Right forelimb (tissue), 1 donor: Measurements from ENCODE around the gene NAV2.
"Not testable (repeated sequence)": the region's sequence is repeated elsewhere in the genome, so short reads cannot be mapped to it uniquely, and the experiment has no call there.

ENCODE experiments used
- DNase-seq: peaks from one replicate; pipeline ENCODE4 v3.0.0-alpha.2; 2018

The NAV2 gene

DNA sequence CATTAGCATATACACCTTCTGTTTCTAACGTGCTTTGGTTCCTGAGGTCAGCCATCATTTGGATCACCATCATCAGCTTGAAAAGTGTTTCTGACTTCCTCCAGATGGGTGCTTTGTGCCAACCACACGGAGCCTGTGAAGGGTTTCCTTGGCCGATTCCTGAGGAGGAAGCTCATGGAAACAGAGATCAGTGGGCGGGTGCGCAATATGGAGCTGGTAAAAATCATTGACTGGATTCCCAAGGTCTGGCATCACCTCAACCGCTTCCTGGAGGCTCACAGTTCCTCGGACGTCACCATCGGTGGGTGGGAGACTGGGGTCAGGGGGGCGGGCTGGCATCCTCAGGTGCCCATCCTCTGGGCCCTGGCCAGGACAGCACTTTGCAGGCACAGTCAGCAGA, 392.8 kb downstream of the NAV2 start:
- no peak for DNase-seq

DNA sequence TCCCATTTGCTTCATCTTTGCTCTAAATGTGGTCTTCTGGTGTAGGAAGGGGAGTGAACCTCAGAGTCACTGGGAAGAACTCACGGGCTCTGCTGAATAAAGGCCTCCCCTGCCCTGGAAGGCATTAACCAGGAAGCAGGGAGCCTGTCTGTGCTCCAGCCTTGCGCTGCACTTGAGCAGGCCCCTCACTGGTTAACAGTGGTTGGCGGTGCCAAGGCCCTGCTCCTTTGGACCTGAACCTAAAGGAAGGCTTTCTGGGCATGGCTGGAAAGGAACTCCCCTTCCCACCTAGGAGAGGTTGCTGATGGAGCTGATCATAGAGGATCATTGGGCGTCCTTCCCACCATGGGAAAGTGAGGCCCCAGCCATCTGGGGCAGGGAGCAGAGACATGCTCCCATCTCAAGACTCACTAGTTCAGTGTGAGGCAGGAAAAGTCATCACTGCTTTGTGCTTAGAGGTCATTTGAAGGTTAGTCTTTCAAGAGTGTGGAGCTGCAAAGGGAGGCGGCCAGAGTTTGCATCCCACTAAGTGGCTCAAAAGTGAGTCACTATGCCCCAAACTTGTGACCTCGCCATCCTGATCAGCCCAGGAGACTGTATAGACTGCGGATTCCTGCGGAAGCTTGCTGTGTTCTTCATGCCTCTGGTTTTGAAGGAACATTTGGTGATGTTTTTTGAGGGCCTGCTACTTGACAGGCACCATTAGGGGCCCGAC, 397.3 kb downstream of the NAV2 start:
- DNase-seq, result no peak

DNA sequence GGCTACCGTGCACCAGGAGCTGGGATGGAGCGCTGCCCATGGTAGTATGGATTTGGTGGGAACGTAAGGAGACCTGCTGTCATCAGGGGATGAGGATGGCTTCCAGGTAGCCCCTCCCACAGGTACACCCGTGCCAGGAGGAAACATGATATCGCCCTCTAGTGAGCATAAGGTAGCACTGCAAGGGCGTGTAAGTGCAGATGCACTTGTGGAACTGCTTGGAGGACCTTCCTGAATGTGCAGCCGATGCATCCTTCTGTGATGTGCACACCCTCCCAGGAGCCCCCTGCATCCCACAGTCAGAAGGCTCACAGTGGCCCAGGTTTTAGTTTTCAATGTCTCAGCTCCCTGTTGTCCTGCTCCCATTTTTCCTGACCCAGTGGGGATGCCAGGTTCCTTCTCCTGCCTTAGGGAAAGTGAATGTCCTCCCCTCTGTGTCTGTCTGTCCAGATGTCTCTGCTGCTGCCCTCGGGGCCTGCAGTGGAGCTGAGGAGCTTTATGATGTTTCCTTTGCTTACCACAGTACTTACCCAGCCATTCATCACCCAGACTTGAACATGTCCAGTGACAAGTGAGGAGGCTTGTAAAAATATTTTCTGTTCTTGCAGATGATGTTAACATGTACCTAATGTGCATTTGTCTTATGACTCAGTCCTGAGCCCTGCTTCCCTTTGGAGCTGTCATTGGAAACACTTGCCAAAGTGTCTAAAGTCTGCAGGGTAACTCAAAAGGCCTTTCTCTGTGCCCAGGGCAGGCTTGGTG, 398.5 kb downstream of the NAV2 start:
- DNase-seq, result no peak

DNA sequence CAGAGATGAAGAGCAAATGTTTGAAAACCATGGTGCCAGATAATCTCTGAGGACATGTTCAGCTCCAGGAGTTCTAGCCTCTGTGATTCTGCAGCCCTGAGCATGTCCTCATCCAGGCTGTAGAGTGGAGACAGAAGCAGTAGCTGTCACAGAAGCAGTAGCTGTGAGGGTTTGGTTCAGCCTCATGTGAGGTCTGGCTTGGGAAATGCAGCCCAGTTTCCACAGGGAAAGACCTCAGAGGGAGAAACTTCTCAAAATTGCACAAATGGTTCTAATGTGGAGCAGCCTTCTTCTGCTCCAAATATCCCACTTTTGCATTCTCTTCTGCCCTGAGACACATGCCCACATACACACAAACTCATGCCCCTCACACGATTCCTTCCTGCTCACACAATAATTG, 399.2 kb downstream of the NAV2 start:
- no peak for DNase-seq

DNA sequence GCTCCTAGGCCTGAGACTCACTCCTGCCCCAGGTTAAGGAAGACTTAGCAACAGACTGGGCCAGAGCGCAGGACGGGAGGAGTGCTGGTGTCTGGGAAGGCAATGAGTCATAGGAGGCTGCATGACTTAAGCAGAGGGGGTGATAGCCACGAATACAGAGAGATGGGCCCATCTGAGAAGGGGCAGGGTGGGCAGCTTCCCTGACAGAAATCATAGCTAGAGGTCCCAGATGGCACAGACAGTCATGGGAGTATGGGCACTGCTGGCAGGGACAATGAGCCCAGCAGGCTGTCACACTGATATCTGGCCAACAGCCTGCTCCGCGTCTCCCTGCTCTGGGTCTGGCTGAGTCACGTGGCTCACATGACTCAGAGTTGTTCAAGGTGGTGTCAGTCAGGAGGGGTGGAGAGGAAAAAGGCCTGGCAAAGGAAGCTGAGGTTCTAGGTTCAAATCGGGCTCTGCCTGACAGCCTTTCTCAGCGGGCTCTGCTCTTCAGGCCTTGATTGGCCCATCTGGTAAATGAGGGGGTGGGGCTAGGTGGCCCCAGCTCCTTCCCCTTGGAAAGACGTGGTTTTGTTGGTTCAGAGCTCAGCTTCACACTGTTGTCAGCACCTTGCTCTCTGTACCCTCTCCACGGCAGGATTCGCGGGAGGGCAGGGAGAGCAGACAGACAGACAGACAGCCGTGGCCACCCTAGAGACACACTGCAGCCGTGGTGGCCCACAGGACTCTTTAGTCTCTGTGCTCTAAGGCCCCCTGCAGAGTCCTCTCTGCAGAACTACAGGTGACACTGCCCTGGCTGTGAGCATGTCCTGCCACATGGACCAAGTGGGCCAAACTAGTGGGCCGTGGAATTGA, 399.9 kb downstream of the NAV2 start:
- DNase-seq, result no peak

DNA sequence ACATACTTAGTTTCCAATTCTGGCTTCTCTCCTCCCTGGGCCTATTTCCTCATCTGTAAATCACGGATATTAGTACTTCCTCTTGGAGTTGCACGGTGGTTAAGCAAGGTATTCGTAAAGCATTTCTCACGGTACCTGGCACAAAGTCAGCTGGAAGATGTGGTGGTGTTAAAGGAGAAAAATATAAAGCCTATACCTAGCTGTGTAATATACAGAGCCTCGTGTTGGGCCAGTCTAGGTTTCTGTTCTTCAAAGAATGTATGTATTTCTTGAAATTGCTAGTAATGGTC, 400.5 kb downstream of the NAV2 start:
- no peak for DNase-seq

DNA sequence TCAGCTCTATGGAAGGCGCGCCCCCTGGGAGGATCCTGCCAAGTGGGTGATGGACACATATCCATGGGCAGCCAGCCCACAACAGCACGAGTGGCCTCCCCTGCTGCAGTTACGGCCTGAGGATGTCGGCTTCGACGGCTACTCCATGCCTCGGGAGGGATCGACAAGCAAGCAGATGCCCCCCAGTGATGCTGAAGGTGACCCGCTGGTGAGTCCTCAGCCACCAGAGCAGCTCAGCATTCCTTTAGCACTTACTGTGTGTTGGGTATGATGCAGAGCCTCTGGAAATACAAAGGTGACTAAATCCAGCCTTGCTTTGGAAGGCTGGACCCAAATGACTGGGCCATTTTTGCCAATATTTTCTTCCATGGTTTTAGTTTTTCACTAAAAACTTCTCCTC, 402.0 kb downstream of the NAV2 start:
- DNase-seq, result no peak

DNA sequence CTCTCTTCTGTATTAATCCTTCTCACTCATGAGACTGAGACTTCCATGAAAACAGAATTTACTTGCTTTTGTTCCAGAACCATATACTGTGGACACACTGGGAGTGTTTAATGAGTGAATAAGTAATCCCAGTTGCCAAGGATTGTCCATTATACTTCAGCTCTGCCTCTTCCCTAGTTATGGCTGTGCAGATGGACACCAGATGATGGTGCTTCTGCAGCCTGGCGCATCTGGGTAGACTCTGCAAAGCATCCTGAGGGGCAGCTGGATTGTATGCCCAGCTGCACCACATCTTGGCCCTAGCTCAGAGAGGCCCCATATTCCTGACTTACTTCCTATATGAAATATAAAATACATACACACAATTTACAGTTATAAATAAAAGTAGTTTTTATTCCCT, 404.2 kb downstream of the NAV2 start:
- DNase-seq, result no peak

DNA sequence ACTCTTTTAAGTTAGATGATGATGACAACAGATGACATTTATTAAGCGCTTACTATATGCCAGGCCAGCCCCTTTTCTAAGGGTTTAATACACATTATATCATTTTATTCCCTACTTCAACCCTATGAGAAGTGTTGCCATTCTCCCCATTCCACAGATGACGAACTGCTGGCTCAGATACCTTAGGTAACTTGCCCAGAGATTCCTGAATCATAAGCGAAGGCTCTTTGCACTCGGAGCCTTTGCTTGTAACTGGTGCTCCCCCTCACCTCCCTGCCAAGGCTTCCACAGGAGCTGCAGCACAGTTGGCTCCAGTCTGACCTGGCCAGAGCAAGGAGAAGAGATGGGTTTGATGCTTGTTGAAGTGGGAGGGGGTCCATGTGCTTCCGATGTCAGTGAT, 404.7 kb downstream of the NAV2 start:
- DNase-seq, result no peak

DNA sequence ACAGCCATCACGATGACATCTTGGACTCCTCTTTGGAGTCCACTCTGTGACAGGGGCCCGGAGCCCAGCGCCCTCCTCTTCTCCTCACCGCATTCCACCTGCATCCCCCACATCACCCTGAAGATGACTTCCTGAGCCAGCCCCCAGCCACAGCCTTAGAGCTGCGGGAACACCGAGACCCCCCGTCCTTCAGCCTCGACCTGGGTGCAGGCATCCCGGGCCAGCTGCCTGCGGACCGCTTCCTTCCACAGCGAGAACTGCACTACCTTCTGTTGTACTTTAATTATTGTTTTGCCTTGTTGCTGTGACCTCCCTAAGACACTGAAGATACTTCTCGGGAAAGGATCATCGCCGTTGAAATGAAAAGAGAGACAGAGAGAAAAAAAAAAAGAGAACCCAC, 405.6 kb downstream of the NAV2 start:
- no peak for DNase-seq

DNA sequence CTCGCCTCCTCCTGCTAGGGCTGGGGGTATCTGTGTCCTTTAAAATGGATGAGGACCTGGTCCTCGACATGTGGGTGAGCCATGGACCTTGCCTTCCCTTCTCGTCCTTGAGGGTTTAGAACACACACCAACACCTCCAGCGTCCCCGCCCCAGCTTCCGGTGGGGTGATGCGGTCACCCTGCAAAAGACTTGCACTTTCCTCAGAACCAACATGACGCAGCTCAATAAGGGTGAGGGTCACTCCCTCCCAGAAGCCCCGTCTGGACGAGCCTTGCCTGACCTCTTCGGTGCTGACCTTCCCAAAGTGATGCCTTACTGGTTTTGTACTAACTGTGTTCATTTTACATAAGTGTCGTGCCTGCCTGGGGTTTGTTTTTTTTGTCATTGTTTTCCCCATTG, 406.7 kb downstream of the NAV2 start:
- no peak for DNase-seq

DNA sequence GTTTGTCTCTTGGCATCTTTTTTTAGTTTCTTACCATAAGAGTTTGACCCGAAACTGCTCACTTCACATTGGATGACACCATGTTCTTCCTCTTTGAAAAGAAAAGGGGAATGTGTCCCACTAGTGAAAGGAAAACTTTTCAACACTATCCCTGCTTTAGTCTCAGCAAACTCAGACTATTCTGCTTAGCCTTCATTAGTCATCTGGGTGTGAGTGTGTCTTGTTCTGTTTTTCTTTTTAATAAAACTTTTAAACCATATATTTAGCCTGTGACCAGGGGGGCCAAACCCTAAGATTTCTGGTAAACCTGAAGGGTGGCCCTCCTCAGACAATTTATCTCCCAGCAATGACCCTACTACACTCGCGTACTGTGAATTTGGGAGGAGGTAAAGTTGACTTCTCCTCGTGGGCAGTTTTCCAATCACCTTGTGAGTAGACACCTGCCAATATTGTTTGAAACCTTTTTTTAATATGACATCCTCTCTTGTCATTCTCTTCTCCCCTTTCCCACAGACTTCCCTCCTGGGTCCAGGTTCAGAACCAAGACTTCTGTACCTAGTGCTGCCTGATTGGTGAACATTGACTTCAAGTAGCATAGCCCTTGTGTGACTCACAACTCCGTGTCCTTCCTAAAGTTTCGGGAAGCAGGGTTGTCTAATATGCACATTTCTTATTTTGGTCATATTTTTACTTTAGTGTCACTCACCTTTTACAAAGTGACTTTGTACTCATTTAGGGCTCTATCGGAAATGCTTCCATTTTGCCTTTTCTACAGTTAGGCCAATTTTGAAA, 407.7 kb downstream of the NAV2 start:
- no peak for DNase-seq

DNA sequence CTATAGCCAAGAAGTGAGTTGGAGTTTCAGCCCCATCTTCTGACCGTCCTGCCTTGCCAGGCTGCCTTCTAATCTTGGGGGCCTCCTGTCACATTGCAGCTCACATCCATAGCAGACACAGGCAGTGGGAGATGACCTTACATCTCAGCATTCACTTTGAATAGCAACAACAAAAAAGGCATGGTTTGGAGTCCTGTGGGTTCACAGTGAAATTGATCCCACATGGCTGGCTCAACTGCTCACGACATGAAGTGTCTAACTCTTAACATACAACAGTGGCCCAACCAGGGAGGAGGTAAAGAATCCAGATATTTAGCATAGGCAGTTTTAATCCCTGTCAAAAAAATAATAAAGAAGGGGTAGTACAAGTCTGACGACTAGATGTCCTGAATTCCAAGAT, 409.5 kb downstream of the NAV2 start:
- DNase-seq, result no peak

DNA sequence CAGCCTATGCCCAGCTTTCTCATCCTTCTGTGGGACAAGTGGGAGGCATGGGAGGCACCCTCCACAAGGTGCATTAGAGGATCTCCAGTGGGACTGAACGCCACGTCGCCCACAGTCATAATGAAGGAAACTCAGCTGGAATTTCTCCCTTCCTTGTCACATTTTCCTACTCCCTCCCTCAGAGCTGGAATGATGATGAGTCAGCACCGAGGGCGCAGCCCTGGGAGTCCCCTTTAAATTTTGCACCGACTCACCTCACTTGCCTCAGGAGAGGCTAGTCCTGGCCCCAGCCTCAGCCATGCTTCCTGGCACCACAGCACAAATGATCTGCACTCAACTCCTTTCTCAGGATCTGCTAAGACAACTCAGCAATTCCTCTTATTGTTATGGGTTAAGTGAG, 413.3 kb downstream of the NAV2 start:
- DNase-seq, result no peak

DNA sequence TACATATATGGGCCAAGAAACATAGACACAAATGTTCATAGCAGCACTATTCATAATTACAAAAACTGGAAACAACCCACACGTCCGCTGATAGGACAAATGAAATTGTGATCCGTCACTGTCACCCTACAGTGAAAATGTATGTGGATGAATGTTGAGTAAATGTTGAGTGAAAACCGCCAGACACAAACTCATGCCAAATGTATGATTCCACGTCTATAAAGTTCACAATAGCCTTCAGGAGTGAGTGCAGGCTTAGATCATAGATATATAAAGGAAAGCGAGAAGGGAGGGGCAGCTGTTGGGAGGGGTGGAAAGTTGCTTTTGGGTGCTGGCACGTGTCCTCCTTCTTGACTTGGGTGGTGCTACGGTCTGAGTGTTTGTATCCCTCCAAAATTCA, 414.1 kb downstream of the NAV2 start:
- no peak for DNase-seq

DNA sequence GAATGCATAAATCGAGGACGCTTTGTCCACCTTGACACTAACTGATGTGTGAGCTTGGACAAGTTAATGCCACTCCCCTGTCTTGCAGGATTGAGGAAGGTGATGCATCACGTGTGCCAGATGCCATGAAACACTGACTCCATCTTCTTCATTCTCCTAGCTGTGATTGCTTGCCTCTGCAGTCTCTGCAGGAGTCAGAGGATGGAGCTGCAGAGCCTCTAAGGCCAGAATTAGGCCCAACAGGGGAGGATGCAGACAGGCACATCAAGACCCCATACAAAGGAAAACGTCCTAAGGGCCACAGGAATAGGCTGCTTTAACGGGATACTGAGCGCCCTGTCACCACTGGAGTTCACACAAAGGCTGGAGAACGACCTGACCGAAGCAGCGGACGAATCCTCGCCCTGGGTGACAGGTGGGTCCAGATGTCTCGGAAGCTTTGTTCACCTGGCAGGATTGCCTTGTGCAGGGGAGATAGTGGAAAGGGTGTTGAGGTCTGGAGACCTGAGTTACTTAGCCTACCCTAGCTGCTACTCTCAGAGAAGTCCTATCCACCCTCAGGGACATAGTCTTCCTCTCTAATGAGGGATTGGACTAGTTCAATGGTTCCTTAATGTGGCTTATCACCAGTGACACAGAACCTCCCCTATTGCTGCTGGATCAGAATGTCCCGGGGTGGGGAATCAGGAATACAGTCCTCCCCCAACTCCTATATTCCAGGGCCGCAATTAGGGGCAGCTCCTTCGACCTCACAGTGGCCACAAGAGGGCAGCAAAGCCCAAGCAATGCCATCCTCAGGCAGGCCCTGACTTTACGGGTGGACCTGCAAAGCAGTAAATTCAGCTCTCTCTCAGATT, 415.3 kb downstream of the NAV2 start:
- peak; percentile 82 for DNase-seq

DNA sequence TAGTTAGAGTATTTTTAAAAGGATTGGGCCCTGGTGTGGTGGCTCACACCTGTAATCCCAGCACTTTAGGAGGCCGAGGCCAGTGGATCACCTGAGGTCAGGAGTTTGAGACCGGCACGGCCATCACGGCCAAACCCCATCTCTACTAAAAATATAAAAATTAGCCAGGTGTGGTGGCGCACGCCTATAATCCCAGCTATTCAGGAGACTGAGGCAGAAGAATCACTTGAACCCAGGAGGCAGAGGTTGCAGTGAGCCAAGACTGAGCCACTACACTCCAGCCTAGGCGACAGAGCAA, 415.8 kb downstream of the NAV2 start:
- not testable (repeated sequence) for DNase-seq

DNA sequence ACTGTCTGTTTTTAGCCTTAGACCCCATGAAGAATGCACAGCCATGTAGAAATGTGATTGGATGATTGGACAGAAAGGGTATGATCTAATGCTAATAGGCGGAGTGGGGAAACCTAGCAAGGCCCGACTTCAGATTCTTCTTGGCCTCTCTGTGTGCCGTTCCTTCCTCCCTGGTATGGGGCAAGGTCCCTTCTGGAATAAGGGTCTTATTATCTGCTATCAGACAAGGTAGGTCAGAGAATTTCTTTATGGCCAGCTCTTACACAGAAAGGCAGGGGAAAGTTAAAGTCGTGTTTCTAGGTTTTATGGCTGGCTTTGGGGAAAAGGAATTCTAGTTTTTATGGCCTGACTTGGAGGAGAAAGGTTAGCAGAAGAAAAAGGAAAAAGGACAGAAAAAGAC, 417.0 kb downstream of the NAV2 start:
- DNase-seq, result no peak

DNA sequence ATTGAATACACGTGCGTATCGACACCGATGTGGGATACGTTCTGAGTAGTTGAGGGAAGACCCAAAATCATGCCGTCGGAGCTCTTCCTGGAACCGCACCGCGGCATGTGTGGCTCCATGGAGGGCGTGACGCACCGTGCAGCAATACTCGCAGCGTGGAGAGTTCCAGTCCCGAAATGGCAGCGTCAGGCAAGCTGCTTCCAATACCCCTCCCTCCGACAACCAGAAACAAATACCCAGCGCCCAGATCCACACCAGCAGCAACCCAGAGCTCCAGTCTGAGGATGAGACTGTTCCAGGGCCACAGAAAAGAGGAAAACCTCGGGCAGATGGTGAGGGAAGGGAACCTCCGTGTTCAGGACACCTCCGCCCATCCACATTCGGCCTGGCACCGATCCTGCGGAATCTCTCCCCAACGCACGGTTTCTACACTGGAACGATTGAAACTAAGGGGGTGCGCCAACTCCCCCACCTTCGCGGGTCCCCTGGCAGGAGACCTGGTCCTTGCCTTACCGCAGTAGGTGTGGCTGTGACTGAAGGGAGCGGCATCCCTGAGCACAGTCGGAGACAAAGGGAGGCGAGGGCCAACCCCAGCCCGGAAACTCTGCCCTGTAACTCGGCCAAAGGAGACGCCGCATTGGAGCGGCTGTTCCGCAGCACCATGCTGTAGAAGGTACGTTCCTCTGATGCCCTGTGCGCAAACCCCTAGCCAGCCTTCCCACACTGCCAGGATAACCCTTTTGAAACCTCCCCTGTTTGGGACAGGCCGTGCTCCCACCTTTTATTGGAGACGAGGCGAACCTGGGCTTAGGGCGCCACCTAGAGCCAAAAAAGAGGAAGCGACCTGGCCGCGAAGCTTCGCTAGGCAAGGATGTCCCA, 419.4 kb downstream of the NAV2 start:
- peak; percentile 80 for DNase-seq

DNA sequence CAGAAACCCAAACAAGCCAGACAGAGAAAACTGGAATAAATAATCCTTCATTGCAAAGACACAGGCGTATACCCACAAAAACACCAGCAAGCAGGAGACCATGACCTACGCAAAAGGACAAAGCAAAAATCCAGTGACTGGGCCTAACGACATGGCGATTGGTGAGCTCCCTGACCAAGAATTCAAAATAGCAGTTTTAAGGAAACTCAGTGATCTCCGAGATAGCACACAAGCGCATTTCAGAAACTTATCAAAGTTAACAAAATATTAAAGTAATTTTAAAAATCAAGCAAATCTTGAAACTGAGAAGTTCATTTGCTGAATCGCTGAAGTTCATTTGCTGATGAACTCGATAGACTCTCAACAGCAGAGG, 420.0 kb downstream of the NAV2 start:
- no peak for DNase-seq

DNA sequence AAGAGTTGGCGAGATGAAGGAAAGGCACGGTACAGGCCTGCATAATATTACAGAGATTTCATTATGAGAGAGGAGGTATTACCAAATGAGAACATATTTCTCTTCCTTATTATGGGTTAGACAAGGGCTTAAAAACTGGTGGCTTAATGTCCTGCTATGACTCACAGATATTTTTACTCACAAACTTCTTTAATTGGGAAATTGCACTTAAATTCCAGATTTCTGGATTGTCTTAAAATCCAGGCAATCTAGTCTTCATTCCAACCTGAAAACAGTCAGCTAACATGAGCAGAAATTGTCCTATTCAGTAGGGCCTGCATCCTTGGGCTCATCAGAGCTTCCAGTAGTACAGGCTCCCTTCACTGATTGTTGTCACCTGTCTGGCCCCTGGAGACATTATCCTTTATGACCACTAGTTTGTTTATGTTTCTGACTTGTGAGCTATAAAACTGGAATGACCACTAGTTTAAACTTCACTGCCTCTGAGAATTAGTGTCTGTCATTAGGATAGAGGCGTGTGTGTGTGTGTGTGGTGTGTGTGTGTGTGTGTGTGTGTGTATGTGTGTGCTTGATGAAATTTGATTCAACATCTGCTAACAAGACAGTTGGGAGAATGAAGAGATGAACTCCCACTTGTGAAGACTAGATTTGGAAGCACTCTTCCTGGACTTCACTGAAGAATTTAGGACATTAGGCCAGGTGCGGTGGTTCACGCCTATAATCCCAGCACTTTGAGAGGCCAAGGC, 422.5 kb downstream of the NAV2 start:
- no peak for DNase-seq
